ENCODE measurements around the gene LARGE1. TPM values are rescaled to one million over a fixed set of nuclear protein-coding genes. Genes with fewer than 3 reads are reported as not detected.

LARGE1 gene
- total and polyA plus RNA-seq, 2 of the 13 experiments (the other 11 are each of a cell fraction or from before 2014, with no cell fraction given) = 8.4 to 11.0 TPM

- ATAC-seq = no peak
- in situ Hi-C loops (cut with HindIII; ENCODE audit: extremely low pct_ligation_motif_present, low pct_unique_long_range_greater_than_20kb) (no loop called here), intact Hi-C loops (cut with micrococcal nuclease; ENCODE audit: unreplicated experiment) (no loop called here)
- POLR2A ChIA-PET = no interaction called here
- H3K27ac ChIP-seq (ENCODE audit: extremely low read length, insufficient read depth, low read length) = no peak overlapping the region
- no peaks in the 10 kb centered on the region for H4K20me1 ChIP-seq (ENCODE audit: insufficient read depth, low read length)
- TF ChIP-seq ZNF326 (CRISPR knock-in tag; IDR thresholded peaks at IDR 0.05; ENCODE audit: borderline replicate concordance) (no peak), ZNF253 (CRISPR knock-in tag; IDR thresholded peaks at IDR 0.05; ENCODE audit: borderline replicate concordance) (no peak), ZNF501 (CRISPR knock-in tag; IDR thresholded peaks at IDR 0.05) (no peak), HNRNPL (IDR thresholded peaks at IDR 0.05; ENCODE audit: low read depth, low read length) (no peak), MIER2 (CRISPR knock-in tag; IDR thresholded peaks at IDR 0.05) (no peak), FOXA1 (IDR thresholded peaks at IDR 0.05) (no peak), FOXA1 (CRISPR knock-in tag; IDR thresholded peaks at IDR 0.05) (no peak), FOXO4 (CRISPR knock-in tag; conservative IDR thresholded peaks at IDR 0.05) (no peak), DZIP1 (CRISPR knock-in tag; IDR thresholded peaks at IDR 0.05) (no peak), SMYD3 (CRISPR knock-in tag; IDR thresholded peaks at IDR 0.05) (no peak), ZNF382 (CRISPR knock-in tag; IDR thresholded peaks at IDR 0.05; ENCODE audit: borderline replicate concordance) (no peak)
- TF ChIP-seq, protein P1, sequence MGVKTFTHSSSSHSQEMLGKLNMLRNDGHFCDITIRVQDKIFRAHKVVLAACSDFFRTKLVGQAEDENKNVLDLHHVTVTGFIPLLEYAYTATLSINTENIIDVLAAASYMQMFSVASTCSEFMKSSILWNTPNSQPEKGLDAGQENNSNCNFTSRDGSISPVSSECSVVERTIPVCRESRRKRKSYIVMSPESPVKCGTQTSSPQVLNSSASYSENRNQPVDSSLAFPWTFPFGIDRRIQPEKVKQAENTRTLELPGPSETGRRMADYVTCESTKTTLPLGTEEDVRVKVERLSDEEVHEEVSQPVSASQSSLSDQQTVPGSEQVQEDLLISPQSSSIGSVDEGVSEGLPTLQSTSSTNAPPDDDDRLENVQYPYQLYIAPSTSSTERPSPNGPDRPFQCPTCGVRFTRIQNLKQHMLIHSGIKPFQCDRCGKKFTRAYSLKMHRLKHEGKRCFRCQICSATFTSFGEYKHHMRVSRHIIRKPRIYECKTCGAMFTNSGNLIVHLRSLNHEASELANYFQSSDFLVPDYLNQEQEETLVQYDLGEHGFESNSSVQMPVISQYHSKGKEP (CRISPR knock-in tag; IDR thresholded peaks at IDR 0.05) = no peak
- no peaks in the 10 kb centered on the region for H3K79me2 ChIP-seq (ENCODE audit: insufficient read depth, low read length)
- no peak for DNase-seq (ENCODE audit: low spot score)
- H2AFZ ChIP-seq (ENCODE audit: low read length) = no peak overlapping the region
- H3K4me3 ChIP-seq (replicated peaks in 1 of 3; ENCODE audit: insufficient read depth in 1 of 3, low read depth in 2 of 3, low read length in 3 of 3) = no peak overlapping the region
- H3K4me1 ChIP-seq (ENCODE audit: insufficient read depth, low read length) = peaks cover 9% of the 10 kb centered on the region
- H3K36me3 ChIP-seq (replicated peaks in 1 of 2; ENCODE audit: control insufficient read depth in 1 of 2, insufficient read depth in 2 of 2, low read length in 2 of 2) = no peaks in the 10 kb centered on the region
- CTCF ChIA-PET (ENCODE audit: low intra/inter-chr PET ratio, low total read pairs) = no interaction called here
- no peaks in the 10 kb centered on the region for H3K27me3 ChIP-seq (ENCODE audit: control insufficient read depth in 1 of 2, insufficient read depth in 2 of 2, low read length in 2 of 2)
- 83% methylated on average over 11 of the region's 11 CpGs for WGBS (ENCODE audit: low lambda C conversion rate)
- no peaks in the 10 kb centered on the region for H3K9me3 ChIP-seq (ENCODE audit: low read length)
- BruUV-seq (replicated peaks) = no TSS peak
- FAIRE-seq = no peak
- no peak overlapping the region for H3K9ac ChIP-seq (ENCODE audit: insufficient read depth, low read depth, low read length)
- H3K4me2 ChIP-seq (ENCODE audit: low read depth, low read length) = no peak overlapping the region
Observed at GRCh38 chr22:33684087-33684486, 236.2 kb downstream of the LARGE1 start.
